Body of pancreas (tissue), 4 donors: ENCODE measurements around the gene MAN1A2. TPM values are rescaled to one million over a fixed set of nuclear protein-coding genes. Genes with fewer than 3 reads are reported as not detected.

Experiments used
- ATAC-seq: fragments of 150-250 bp; one replicate; pipeline ENCODE4 v1.9.1; 2016
- DNase-seq, 4 donors: peaks; one replicate each; pipeline ENCODE4 v3.0.0-alpha.2; 2019
- H3K27ac ChIP-seq, 4 donors: fragments of 200-600 bp; sonication (generic); 1 replicate in 3 of 4; 2 replicates in 1 of 4; pipeline versions ENCODE4 v1.5.1 to v1.6.1; 2016 to 2019; ENCODE audit warnings: mild to moderate bottlenecking in 1 of 4, mixed read lengths in 1 of 4, moderate library complexity in 1 of 4
- H3K27me3 ChIP-seq, 2 donors: fragments of 200-600 bp; sonication (generic); one replicate each; pipeline ENCODE4 v1.6.0; 2016; ENCODE audit warnings: mild to moderate bottlenecking in 1 of 2
- H3K36me3 ChIP-seq, 2 donors: fragments of 200-600 bp; sonication (generic); replicated peaks in 1 of 2; 2 replicates each; pipeline ENCODE4 v1.5.1; 2016; ENCODE audit warnings: low read depth in 2 of 2; ENCODE audit not compliant: insufficient read depth in 1 of 2
- H3K4me1 ChIP-seq: fragments of 200-600 bp; sonication (generic); one replicate; pipeline ENCODE4 v1.6.0; 2016
- H3K4me3 ChIP-seq, 2 donors: fragments of 200-600 bp; sonication (generic); 1 replicate in 1 of 2; 2 replicates in 1 of 2; pipeline ENCODE4 v1.5.1; 2016 to 2019
- H3K9me3 ChIP-seq, 3 donors: fragments of 200-600 bp; sonication (generic); 1 replicate in 2 of 3; 2 replicates in 1 of 3; pipeline ENCODE4 v1.5.1; 2016
- CTCF ChIP-seq, 7 experiments: fragments of 450-650 bp in 4 of 7; fragments of 200-600 bp in 3 of 7; sonication (generic) in 3 of 7; IDR thresholded peaks; one replicate each; pipeline ENCODE4 v1.5.1; 2016 to 2019; ENCODE audit warnings: antibody characterized with exemption in 7 of 7
- POLR2A ChIP-seq, 3 donors: fragments of 450-650 bp; IDR thresholded peaks; one replicate each; pipeline ENCODE4 v1.6.1; 2016; ENCODE audit warnings: antibody characterized with exemption in 3 of 3, mild to moderate bottlenecking in 2 of 3
- WGBS, 2 donors: methylation state at CpG; one replicate each; pipeline ENCODE4 v1.1.5; 2017; 5-methylcytosine and 5-hydroxymethylcytosine counted together
- intact Hi-C: fragments of 100-400 bp; cut with DNase I; formaldehyde crosslinking; loops from one replicate; pipeline ENCODE4 v1.15.1; 2023
- total RNA-seq, 2 donors: library from RNA; depleted of rRNA; stranded (reverse); fragments of >200 nt; gene quantifications; one replicate each; pipeline ENCODE4 v1.1.0, GENCODE V29; 2016

MAN1A2 gene
- total RNA-seq, 2 donors from 2014 or later: 37.9 to 54.4 TPM

GRCh38 chr1:117529683-117530082 is 162.4 kb downstream of the MAN1A2 start:
- Histone ChIP-seq H3K4me3 (no peak overlapping the region), H3K27ac (no peak overlapping the region), H3K27me3 (no peaks in the 10 kb centered on the region), H3K9me3 (no peaks in the 10 kb centered on the region), H3K4me1 (peaks cover 7% of the 10 kb centered on the region), H3K36me3 (no peaks in the 10 kb centered on the region)
- TF ChIP-seq CTCF (IDR thresholded peaks at IDR 0.05) (no peak), POLR2A (IDR thresholded peaks at IDR 0.05) (no peak)
- no peak for ATAC-seq
- no peak for DNase-seq
- WGBS, 2 donors: 96 to 99% methylated on average over 3 of the region's 3 CpGs
- intact Hi-C loops: loop anchor here (10.0 kb wide), 2 partner anchors 75 to 365 kb away; partner anchors contain the start of gene TENT5C

DNA sequence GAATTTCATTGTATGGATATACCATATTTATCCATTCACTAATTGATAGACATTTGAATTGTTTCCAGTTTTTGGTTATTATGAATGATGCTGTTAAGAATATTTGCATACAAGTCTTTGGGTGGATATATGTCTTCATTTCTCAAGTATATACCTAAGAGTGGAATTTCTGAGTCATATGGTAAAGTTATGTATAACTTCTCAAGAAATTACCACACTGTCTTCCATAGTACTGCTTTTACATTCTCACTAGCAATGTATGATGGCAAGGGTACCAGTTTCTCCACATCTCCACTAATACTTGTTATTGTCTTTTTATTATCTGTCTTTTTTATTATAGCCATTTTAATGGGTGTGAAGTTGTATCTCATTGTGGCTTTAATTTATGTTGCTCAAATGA is 164.0 kb downstream of the MAN1A2 start:
- ATAC-seq (no peak), DNase-seq (no peak)
- Histone ChIP-seq H3K36me3 (no peaks in the 10 kb centered on the region), H3K27ac (no peak overlapping the region), H3K4me1 (peaks cover 17% of the 10 kb centered on the region), H3K9me3 (no peaks in the 10 kb centered on the region), H3K4me3 (no peak overlapping the region), H3K27me3 (no peaks in the 10 kb centered on the region)
- TF ChIP-seq POLR2A (IDR thresholded peaks at IDR 0.05) (no peak), CTCF (IDR thresholded peaks at IDR 0.05) (no peak)
- intact Hi-C loops: loop anchor here (10.0 kb wide), 1 partner anchor 74 kb away; the partner anchor contains the start of gene TENT5C

- 4 to 9% methylated on average over 6 of the region's 6 CpGs for WGBS, 2 donors
- DNase-seq: peak; percentile 61 to 81 (median 69)
Measured at GRCh38 chr1:117534995-117535467, 167.8 kb downstream of the MAN1A2 start.

DNA sequence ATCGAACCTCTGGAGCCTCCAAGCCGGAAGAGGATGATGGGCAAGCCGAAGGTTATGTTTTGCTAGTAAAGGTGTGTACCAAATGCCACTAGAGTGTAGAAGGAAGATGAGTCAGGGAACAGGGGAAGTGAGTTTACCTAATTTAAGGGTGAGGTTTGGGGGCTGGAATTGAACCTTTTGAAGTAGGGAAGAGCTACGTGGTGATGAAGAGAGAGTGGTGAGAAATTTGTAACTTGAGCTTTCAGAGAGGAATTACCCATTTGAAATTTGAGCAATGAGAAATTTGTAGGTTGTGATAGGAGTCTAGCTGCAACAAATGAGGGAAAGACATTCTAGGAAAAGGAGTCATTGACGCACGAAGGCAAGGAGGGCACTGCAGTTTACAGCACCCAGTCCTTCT is 168.6 kb downstream of the MAN1A2 start:
- no peaks in the 10 kb centered on the region for H3K27me3 ChIP-seq
- DNase-seq (no peak), ATAC-seq (no peak)
- no peak overlapping the region for H3K27ac ChIP-seq
- no peaks in the 10 kb centered on the region for H3K36me3 ChIP-seq
- intact Hi-C loops: loop anchor here (5.0 to 10.0 kb wide), 2 partner anchors 69 to 221 kb away; partner anchors contain the start of gene TENT5C
- TF ChIP-seq POLR2A (IDR thresholded peaks at IDR 0.05) (no peak), CTCF (IDR thresholded peaks at IDR 0.05) (no peak)
- WGBS, 2 donors: 74 to 83% methylated on average over 6 of the region's 6 CpGs
- H3K4me3 ChIP-seq: no peak overlapping the region
- no peaks in the 10 kb centered on the region for H3K9me3 ChIP-seq
- H3K4me1 ChIP-seq: peaks cover 28% of the 10 kb centered on the region

More at GRCh38 chr1:117534995-117535467, 167.8 kb downstream of the MAN1A2 start:
- Histone ChIP-seq H3K4me3 (no peak overlapping the region), H3K36me3 (no peaks in the 10 kb centered on the region), H3K27me3 (no peaks in the 10 kb centered on the region), H3K27ac (peak overlapping the region in 1 of 4 donors; percentile 52), H3K9me3 (no peaks in the 10 kb centered on the region), H3K4me1 (peaks cover 26% of the 10 kb centered on the region)
- ATAC-seq: peak; percentile 88
- intact Hi-C loops: loop anchor here (5.0 to 10.0 kb wide), 2 partner anchors 70 to 222 kb away; partner anchors contain the start of gene TENT5C
- peak; percentile 60 to 94 (median 75) for TF ChIP-seq CTCF (IDR thresholded peaks at IDR 0.05)
- TF ChIP-seq POLR2A (IDR thresholded peaks at IDR 0.05): no peak
